ENCODE measurements around the gene DCC. TPM values are rescaled to one million over a fixed set of nuclear protein-coding genes. Genes with fewer than 3 reads are reported as not detected.

The DCC gene
- total RNA-seq, 2 donors from 2014 or later, result not detected

DNA sequence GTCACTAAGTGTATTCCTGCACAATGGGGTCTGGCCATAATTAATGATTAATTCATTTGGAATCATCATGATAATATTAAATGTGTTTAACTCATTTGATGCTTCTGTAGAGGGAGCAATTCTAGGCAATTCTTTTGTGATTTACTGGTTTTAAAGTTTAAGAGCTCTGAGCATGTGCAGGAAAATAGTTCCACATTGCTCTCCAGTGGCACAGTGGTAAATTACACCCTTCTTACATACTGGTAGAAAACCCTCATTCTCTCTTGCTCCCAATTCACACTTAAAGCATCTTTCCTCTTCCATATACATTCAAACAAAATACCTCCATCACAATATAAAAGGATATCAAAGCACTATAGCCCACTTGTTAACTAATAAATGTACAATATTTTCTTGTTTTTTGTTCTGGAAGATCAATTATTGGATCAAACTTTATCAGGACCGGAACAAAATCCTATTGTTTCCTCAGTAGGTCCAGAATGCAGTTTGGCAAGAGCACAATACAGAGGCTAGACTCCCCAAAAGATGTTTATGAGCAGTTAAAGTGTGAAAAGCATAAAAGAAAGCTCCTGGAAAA, 1040.2 kb downstream of the DCC start:
- no peak overlapping the region for H3K27ac Mint-ChIP-seq
- ATAC-seq, result no peak
- peaks cover 0 to 5% of the 10 kb centered on the region in 2 donors for H3K9me3 Mint-ChIP-seq
- DNase-seq (ENCODE audit: low spot score in 2 of 2), result no peak
- H3K36me3 Mint-ChIP-seq, result no peaks in the 10 kb centered on the region

DNA sequence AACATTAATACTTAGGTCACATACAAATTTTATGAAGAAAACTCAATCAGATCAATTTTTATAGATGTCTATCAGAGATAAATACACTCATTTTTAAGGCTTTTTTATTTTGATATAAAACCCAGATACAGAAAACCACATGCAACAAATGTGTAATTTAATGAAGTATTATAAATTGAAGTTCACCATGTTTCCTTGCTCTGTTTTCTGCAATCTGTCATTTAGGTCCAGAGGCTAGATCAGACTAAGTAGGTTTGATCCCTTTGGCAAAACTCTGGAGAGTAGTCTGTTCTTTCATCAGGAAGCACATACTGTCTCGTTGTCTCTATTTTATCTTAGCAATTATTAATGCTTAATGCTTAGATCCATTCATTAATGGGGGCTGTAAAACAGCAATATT, 1042.9 kb downstream of the DCC start:
- no peak for DNase-seq (ENCODE audit: low spot score in 2 of 2)
- Mint-ChIP-seq H3K27ac (no peak overlapping the region), H3K9me3 (peaks cover 0 to 3% of the 10 kb centered on the region in 2 donors), H3K36me3 (no peaks in the 10 kb centered on the region)
- no peak for ATAC-seq

DNA sequence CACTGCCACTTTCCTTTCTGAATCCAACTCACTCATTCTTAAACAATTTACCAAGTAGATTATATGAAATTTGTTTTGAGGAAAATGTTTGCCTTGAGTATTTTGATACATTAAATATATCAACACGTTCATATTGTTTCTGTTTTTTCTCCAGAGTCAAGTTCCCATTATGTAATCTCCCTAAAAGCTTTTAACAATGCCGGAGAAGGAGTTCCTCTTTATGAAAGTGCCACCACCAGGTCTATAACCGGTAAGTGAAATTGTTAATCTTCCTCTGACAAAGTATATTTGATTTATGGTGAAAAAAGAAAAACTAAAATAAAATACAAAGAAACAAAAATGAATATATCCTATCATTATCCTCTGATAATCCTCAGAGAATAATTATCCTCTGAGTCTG, 1045.9 kb downstream of the DCC start:
- Mint-ChIP-seq H3K9me3 (peaks cover 0 to 3% of the 10 kb centered on the region in 2 donors), H3K36me3 (no peaks in the 10 kb centered on the region), H3K27ac (no peak overlapping the region)
- no peak for ATAC-seq
- DNase-seq (ENCODE audit: low spot score in 2 of 2), result no peak

DNA sequence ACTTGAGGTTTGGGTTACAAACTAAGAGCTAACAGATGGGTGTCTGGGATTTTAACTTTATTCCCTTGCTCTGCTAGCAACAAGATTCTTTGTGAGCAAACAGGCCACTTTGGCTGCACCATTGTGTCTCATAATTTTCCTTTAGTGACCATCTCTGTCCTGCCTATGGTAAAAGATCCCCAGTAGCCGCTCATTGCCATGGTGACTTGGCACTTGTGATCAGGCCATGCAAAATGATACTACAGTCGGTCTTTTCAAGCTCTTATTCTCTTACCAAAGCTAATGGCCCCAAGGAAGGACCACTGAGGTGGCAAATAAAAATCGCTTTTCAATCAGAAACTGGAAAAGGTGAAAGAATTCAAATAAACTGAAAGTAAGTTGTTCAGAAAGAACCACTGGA, 1047.6 kb downstream of the DCC start:
- no peak for ATAC-seq
- DNase-seq (ENCODE audit: low spot score in 2 of 2), result no peak
- peaks cover 0 to 3% of the 10 kb centered on the region in 2 donors for H3K9me3 Mint-ChIP-seq
- H3K36me3 Mint-ChIP-seq, result no peaks in the 10 kb centered on the region
- H3K27ac Mint-ChIP-seq, result no peak overlapping the region

DNA sequence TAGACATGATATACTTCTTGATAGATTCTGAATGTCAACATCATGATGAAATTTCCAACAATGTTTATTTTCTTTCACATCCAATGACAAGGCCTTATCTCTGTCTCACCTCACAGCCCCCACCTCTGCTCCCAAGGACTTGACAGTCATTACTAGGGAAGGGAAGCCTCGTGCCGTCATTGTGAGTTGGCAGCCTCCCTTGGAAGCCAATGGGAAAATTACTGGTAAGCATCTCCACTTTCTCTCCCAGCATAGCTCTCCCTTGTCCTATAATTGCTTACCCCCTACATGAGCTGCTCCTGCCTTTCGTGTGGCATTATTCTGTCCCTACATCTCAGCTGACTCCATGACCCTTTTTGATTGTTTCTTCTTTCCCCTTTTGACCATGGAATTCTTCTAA, 1062.7 kb downstream of the DCC start:
- DNase-seq (ENCODE audit: low spot score in 2 of 2) (no peak), ATAC-seq (no peak)
- Mint-ChIP-seq H3K36me3 (no peaks in the 10 kb centered on the region), H3K27ac (no peak overlapping the region), H3K9me3 (peaks cover 0 to 3% of the 10 kb centered on the region in 2 donors)

DNA sequence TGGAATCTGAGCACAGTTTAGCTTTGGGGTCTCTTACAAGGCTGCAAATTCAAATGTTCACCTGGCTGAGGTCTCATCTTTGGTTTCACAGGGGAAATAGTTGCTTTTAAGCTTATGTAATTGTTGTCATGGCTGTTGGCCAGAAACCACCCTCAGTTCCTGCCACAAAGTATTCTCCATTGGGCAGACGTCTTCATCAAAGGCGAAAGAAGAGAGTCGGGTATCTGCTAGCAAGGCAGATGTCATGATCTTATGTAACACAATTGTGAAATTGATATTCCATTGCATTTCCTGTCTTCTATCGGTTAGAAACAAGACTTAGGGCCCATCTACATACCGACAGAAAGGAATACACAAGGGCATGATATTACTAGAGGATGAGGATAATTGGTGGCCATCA, 1068.3 kb downstream of the DCC start:
- DNase-seq (ENCODE audit: low spot score in 2 of 2) (no peak), ATAC-seq (no peak)
- Mint-ChIP-seq H3K27ac (no peak overlapping the region), H3K36me3 (no peaks in the 10 kb centered on the region), H3K9me3 (peaks cover 0 to 12% of the 10 kb centered on the region in 2 donors)

DNA sequence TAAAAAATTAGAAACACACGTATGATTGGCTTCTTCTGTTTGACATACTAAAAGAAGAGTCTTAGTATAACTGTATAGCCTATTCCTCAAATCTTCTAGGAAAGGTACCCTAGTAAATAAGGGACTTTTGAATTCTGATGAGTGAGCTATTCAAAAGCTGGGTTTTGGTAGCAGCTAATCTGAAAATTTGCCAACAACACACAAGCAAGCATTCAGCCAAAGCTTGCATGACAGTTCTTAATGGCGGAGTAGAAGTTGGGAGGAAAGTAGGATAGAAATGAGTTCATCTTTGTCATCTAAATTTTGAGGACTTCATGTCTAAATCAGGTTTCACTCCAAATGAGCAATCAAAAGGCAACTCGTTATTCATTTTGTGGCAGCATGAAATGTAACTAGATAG, 1071.5 kb downstream of the DCC start:
- Mint-ChIP-seq H3K36me3 (no peaks in the 10 kb centered on the region), H3K27ac (no peak overlapping the region), H3K9me3 (peaks cover 0 to 12% of the 10 kb centered on the region in 2 donors)
- no peak for ATAC-seq
- DNase-seq (ENCODE audit: low spot score in 2 of 2), result no peak

DNA sequence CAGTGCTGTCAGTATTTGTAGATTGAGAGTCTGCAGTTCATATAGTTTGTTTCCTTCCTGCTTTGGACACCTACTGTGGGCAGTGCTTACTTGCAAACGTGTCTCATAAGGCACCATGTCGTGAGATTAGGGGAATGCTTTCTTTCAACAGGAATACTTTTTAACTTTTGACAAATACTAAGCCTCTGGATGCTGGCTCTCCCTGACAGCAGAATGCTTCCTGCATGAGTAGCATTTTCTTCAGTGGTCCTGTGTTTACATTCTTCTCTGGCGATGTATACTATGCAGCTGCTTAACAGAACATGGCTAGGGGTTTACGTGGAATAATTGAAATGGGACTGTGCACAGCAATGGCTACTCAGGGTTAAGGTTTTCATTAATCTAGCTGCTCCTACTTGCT, 1077.0 kb downstream of the DCC start:
- Mint-ChIP-seq H3K9me3 (peaks cover 0 to 6% of the 10 kb centered on the region in 2 donors), H3K27ac (no peak overlapping the region), H3K36me3 (no peaks in the 10 kb centered on the region)
- ATAC-seq, result no peak
- no peak for DNase-seq (ENCODE audit: low spot score in 2 of 2)

DNA sequence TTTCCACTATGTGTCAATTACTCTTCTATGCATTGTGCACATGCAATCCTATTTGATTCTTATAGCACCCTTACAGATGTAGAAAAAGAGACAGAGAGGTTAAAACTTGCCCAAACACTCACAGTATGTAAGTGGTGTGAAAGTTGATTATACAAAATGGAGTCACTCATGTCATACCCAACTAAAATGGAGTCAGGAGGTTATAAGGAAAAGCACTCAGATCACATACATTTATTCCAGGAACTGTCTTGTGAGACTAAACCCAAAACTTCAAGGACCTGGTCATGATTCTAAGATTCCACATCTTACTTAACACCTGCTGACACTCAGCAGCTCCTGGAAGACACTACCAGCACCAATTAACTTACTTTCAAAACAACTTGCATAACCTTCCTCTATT, 1081.9 kb downstream of the DCC start:
- Mint-ChIP-seq H3K9me3 (peaks cover 6 to 8% of the 10 kb centered on the region in 2 donors), H3K27ac (no peak overlapping the region), H3K36me3 (no peaks in the 10 kb centered on the region)
- DNase-seq (ENCODE audit: low spot score in 2 of 2) (no peak), ATAC-seq (no peak)

DNA sequence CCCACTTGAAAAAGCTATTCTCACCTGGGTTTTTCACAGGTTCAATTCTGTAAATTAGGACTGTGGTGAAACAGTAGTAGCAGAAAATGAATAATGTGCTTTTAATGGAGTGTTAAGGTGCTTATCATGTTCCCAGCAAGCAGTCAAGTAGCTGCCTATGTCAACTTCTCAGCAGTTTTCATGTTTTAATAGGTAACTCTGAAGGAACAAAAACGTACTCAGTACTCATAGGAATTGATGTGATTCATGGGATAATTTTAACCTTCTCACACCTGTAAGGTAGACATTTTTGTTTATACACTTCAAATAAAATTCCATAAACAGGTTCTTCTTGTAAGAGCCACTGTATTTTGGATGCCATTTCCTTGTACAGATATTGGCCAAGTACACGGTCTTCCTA, 1082.9 kb downstream of the DCC start:
- ATAC-seq (no peak), DNase-seq (ENCODE audit: low spot score in 2 of 2) (no peak)
- Mint-ChIP-seq H3K27ac (no peak overlapping the region), H3K36me3 (no peaks in the 10 kb centered on the region), H3K9me3 (peaks cover 6 to 8% of the 10 kb centered on the region in 2 donors)

DNA sequence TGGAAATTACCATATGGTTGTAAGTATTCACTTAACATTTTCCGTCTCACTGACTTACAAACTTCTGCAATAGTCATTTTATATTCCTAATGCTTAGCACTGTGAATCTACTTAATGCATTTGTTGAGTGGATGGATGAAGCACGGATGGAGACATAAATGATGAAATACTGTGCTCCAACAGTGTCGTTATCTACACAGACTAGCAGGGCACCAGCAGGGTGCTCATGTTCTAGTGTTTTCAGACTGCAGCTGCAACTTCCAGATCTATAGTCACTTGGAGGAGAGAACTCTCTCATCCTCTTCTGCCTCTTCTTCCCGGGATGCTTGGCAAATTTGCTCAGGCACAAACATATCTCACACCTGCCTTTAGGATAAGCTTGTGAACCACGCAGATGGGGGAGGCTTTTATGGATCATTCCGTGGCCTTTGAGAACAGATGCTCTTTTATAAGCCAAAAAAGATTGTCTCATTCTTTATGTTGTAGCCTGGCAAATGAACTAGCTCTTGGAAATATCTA, 1086.7 kb downstream of the DCC start:
- H3K9me3 Mint-ChIP-seq, result peaks cover 6 to 8% of the 10 kb centered on the region in 2 donors
- H3K36me3 Mint-ChIP-seq, result no peaks in the 10 kb centered on the region
- ATAC-seq (peak; percentile 11 to 69), DNase-seq (ENCODE audit: low spot score in 2 of 2) (no peak)
- H3K27ac Mint-ChIP-seq, result no peak overlapping the region

DNA sequence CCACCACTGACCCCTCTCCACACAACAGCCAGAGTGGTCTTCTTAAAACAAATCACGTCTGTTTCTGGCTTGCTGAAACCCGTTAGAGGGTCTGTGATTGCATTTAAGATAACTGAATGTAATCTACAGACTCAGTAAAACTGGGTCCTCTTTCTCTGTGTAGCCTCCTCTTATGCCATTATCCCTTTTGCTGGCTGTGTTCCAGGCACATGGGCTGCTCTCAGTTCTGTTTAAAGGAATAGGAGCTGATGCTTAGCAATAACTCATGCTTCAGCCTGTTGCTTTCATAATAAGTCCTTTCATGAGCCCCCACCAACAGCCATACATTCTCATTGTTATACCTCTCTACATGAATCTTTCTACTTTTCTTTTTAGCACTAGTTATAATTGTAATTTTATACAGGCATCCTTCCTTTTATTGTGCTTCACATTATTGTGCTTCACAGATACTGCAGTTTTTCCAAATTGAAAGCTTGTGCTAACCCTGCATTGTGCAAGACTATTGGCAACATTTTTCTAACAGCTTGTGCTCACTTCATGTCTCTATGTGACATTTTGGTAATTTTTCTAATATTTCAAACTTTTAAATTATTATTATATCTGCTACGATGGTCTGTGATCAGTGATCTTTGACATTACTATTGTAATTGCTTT, 1101.9 kb downstream of the DCC start:
- no peaks in the 10 kb centered on the region for H3K36me3 Mint-ChIP-seq
- no peak for ATAC-seq
- no peak for DNase-seq (ENCODE audit: low spot score in 2 of 2)
- H3K27ac Mint-ChIP-seq, result no peak overlapping the region
- H3K9me3 Mint-ChIP-seq, result peaks cover 6 to 15% of the 10 kb centered on the region in 2 donors

DNA sequence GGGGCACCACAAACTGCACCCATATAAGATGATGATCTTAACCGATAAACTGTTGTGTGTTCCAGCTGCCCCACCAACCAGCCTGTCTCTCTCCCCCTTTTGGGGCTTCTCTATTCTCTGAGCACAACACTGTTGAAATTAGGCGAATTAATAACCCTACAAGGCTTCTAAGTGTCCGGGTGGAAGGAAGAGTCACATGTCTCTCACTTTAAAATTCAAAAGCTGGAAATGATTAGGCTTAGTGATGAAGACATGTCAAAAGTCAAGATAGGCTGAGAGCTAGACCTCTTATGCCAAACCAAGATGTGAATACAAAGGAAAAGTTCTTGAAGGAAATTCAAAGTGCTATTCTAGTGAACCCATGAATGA, 1102.4 kb downstream of the DCC start:
- Mint-ChIP-seq H3K27ac (no peak overlapping the region), H3K9me3 (peaks cover 6 to 15% of the 10 kb centered on the region in 2 donors), H3K36me3 (no peaks in the 10 kb centered on the region)
- ATAC-seq, result no peak
- no peak for DNase-seq (ENCODE audit: low spot score in 2 of 2)

DNA sequence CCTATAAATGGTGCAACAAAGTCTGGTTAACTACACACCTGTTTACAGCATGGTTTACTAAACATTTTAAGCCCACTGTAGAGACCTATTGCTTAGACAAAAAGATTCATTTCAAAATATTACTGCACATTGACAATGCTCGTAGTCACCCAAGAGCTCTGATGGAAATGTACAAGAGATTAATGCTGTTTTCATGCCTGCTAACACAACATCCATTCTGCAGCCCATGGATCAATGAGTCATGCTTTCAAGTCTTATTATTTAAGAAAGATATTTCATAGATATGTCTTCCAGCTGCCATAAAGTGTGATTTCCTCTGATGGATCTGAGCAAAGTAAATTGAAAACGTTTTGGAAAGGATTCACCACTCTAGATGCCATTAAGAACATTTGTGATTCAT, 1103.3 kb downstream of the DCC start:
- DNase-seq (ENCODE audit: low spot score in 2 of 2), result no peak

DNA sequence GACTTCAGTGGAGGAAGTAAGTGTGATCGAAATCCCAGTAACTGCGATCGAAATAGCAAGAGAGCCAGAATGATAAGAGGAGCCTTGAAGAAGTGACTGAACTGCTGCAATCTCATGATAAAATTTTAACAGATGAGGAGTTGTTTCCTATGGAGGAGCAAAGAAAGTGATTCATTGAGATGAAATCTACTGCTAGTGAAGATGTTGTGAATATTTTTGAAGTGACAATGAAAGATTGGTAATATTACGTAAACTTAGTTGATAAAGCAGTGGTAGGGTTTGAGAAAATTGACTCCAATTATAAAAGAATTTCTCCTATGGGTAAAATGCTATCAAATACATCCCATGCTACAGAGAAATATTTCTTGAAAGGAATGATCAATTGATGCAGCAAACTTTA, 1103.8 kb downstream of the DCC start:
- peaks cover 6 to 15% of the 10 kb centered on the region in 2 donors for H3K9me3 Mint-ChIP-seq
- ATAC-seq, result no peak

More for the DNA sequence above, 1103.3 kb downstream of the DCC start:
- ATAC-seq, result no peak
- H3K27ac Mint-ChIP-seq, result no peak overlapping the region
- no peaks in the 10 kb centered on the region for H3K36me3 Mint-ChIP-seq
- peaks cover 6 to 15% of the 10 kb centered on the region in 2 donors for H3K9me3 Mint-ChIP-seq

DNA sequence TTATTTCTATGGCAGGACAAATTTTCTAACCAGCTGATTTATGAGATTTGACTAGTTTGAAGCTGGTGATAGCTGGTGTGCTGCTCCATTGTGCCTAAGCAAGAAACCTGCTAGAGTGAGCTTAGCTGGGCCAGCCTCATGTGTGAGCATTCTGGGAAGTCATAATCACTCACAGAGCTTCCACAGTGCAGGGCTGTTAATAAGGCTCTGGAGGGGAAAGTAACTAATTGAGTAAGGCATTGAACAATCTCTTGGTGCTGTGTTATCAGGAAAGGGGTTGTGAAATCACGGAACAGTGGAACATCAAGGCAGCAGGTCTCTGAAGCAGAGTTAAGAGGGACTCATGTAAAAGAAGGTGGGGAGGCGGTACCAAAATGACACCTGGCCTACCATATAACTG, 1111.9 kb downstream of the DCC start:
- ATAC-seq, result no peak
- H3K27ac Mint-ChIP-seq, result no peak overlapping the region
- peaks cover 0 to 16% of the 10 kb centered on the region in 2 donors for H3K9me3 Mint-ChIP-seq
- DNase-seq (ENCODE audit: low spot score in 2 of 2), result no peak
- no peaks in the 10 kb centered on the region for H3K36me3 Mint-ChIP-seq

More for the DNA sequence above, 1103.8 kb downstream of the DCC start:
- no peak overlapping the region for H3K27ac Mint-ChIP-seq
- no peaks in the 10 kb centered on the region for H3K36me3 Mint-ChIP-seq
- DNase-seq (ENCODE audit: low spot score in 2 of 2), result no peak

DNA sequence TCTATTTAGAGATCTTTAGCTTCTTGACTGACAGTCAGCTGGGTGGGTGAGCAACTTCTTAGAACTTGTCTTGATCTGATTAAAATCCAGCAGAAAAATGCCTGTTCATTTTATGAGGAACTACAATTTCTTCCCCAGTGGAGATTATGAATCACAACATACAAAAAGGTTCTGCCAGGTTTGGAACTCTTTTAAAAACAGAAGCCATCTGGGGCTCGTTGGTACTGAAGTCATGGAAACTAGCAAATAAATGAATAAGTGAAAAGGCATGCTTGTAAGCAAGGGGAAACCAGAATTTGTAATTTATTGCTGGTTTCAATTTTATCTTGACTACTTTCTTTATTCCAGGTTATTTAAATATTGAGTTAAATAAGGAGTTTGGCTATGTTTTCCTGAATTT, 1117.1 kb downstream of the DCC start:
- ATAC-seq (no peak), DNase-seq (ENCODE audit: low spot score in 2 of 2) (no peak)
- no peaks in the 10 kb centered on the region for H3K36me3 Mint-ChIP-seq
- H3K27ac Mint-ChIP-seq, result no peak overlapping the region
- H3K9me3 Mint-ChIP-seq, result peaks cover 0 to 5% of the 10 kb centered on the region in 2 donors

DNA sequence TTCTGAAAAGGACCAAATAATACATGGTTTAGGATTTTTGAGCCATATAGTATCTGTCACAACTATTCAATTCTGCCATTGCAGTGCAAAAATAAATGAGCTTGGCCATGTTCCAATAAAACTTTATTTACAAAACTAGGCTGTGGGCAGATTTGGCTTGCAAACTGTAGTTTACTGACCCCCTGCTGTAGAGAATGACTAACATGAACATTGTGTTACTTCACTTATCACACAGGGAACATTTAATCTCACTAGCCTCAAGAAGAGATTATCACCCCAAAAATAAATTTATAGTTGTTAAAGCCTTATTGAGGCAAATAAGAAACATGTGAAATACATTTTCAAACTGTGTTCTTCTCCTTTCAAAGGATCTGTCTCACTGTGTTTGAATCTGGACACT, 1118.3 kb downstream of the DCC start:
- no peak overlapping the region for H3K27ac Mint-ChIP-seq
- DNase-seq (ENCODE audit: low spot score in 2 of 2), result no peak
- H3K36me3 Mint-ChIP-seq, result no peaks in the 10 kb centered on the region
- no peak for ATAC-seq
- H3K9me3 Mint-ChIP-seq, result peaks cover 0 to 5% of the 10 kb centered on the region in 2 donors

Measured in activated naive CD4-positive, alpha-beta T cell treated with anti-CD3 and anti-CD28 coated beads, Interleukin-2, amount 50 U/mL, for 72 hours (primary cell).